Thyroid gland (tissue), 4 donors: ENCODE data around the gene POU6F1.

Experiments
- CTCF ChIP-seq, 6 experiments: fragments of 200-600 bp in 3 of 6; fragments of 450-650 bp in 3 of 6; sonication (generic) in 3 of 6; IDR thresholded peaks; one replicate each; pipeline ENCODE4 v1.5.1; 2016 to 2019; ENCODE audit warnings: antibody characterized with exemption in 6 of 6, mild to moderate bottlenecking in 2 of 6, inconsistent platforms in 1 of 6, moderate library complexity in 1 of 6
- POLR2A ChIP-seq, 2 donors: fragments of 450-650 bp; IDR thresholded peaks; one replicate each; pipeline ENCODE4 v1.6.1; 2017; ENCODE audit warnings: antibody characterized with exemption in 2 of 2, mild to moderate bottlenecking in 2 of 2, moderate library complexity in 1 of 2

DNA sequence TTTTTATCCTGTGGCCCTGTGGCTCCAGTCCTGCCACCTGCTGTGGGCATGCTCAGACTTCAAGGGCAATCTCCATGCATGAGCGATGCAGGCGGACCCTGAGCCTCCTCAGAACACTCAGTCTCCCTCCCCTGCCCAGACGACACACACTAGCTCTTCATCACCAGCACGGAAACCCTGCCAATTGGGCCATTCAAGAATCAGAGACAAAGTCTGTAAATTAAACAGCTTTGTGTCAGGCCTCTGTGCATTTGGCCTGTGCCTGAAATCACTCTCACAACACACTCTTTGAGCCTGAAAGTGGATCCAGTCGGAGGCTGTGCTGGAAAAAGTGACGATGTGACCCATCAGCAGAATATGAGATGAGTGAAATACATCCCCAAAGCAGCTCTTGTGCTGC lies 12.5 kb downstream of the POU6F1 start:
- TF ChIP-seq POLR2A (IDR thresholded peaks at IDR 0.05) (no peak), CTCF (IDR thresholded peaks at IDR 0.05) (no peak)
